ENCODE data around the gene CDA. TPM values are rescaled to one million over a fixed set of nuclear protein-coding genes. Genes with fewer than 3 reads are reported as not detected.

CDA gene
- total RNA-seq, 2 donors from 2014 or later, result 29.1 to 110 TPM

GRCh38 chr1:20596106-20596505 is 7.2 kb downstream of the CDA start:
- DNase-seq, result no peak
- no peak for TF ChIP-seq CTCF (IDR thresholded peaks at IDR 0.05)
- no peak overlapping the region for H3K27ac ChIP-seq

GRCh38 chr1:20597650-20598049 is 8.8 kb downstream of the CDA start:
- Histone ChIP-seq H3K27me3 (no peaks in the 10 kb centered on the region), H3K9me3 (no peaks in the 10 kb centered on the region), H3K36me3 (no peaks in the 10 kb centered on the region), H3K4me3 (no peak overlapping the region), H3K27ac (no peak overlapping the region), H3K9ac (ENCODE audit: low read depth in 2 of 2, low read length in 2 of 2) (no peak overlapping the region), H3K4me1 (no peaks in the 10 kb centered on the region)
- intact Hi-C loops (cut with DNase I), result no loop called here
- no peak for DNase-seq
- no peak for TF ChIP-seq CTCF (IDR thresholded peaks at IDR 0.05)

More at GRCh38 chr1:20596106-20596505, 7.2 kb downstream of the CDA start:
- Histone ChIP-seq H3K27me3 (no peaks in the 10 kb centered on the region), H3K36me3 (no peaks in the 10 kb centered on the region), H3K9ac (ENCODE audit: low read depth in 2 of 2, low read length in 2 of 2) (no peak overlapping the region), H3K4me3 (no peak overlapping the region), H3K4me1 (no peaks in the 10 kb centered on the region), H3K9me3 (no peaks in the 10 kb centered on the region)
- intact Hi-C loops (cut with DNase I), result no loop called here

- peaks cover 7% of the 10 kb centered on the region for H3K4me1 ChIP-seq
- H3K36me3 ChIP-seq, result no peaks in the 10 kb centered on the region
- H3K9me3 ChIP-seq, result no peaks in the 10 kb centered on the region
- peak; percentile 48 for DNase-seq
- no peak for TF ChIP-seq CTCF (IDR thresholded peaks at IDR 0.05)
- H3K9ac ChIP-seq (ENCODE audit: low read depth in 2 of 2, low read length in 2 of 2), result no peak overlapping the region
- intact Hi-C loops (cut with DNase I), result no loop called here
- H3K27ac ChIP-seq, result no peak overlapping the region
- H3K27me3 ChIP-seq, result no peaks in the 10 kb centered on the region
- H3K4me3 ChIP-seq, result no peak overlapping the region
These were observed 11.3 kb downstream of the CDA start for GRCh38 chr1:20600156-20600555.

- Histone ChIP-seq H3K36me3 (no peaks in the 10 kb centered on the region), H3K9ac (ENCODE audit: low read depth in 2 of 2, low read length in 2 of 2) (no peak overlapping the region)
- no peak for TF ChIP-seq CTCF (IDR thresholded peaks at IDR 0.05)
These were observed 12.4 kb downstream of the CDA start for GRCh38 chr1:20601129-20601825.

GRCh38 chr1:20602851-20603450 is 14.1 kb downstream of the CDA start:
- no peak for DNase-seq
- H3K9me3 ChIP-seq, result no peaks in the 10 kb centered on the region
- no peak overlapping the region for H3K9ac ChIP-seq (ENCODE audit: low read depth in 2 of 2, low read length in 2 of 2)
- no peaks in the 10 kb centered on the region for H3K36me3 ChIP-seq
- peaks cover 7% of the 10 kb centered on the region for H3K4me1 ChIP-seq
- no peak for TF ChIP-seq CTCF (IDR thresholded peaks at IDR 0.05)
- H3K4me3 ChIP-seq, result no peak overlapping the region
- no peak overlapping the region for H3K27ac ChIP-seq
- intact Hi-C loops (cut with DNase I), result no loop called here
- H3K27me3 ChIP-seq, result no peaks in the 10 kb centered on the region

More at GRCh38 chr1:20601129-20601825, 12.4 kb downstream of the CDA start:
- intact Hi-C loops (cut with DNase I), result no loop called here
- no peak for DNase-seq
- no peaks in the 10 kb centered on the region for H3K9me3 ChIP-seq
- peaks cover 7% of the 10 kb centered on the region for H3K4me1 ChIP-seq
- H3K27ac ChIP-seq, result no peak overlapping the region
- H3K4me3 ChIP-seq, result no peak overlapping the region
- no peaks in the 10 kb centered on the region for H3K27me3 ChIP-seq

Measured in colonic mucosa (tissue), 4 donors.